ENCODE results near the gene ZBTB20.

- TF ChIP-seq CTCF (IDR thresholded peaks at IDR 0.05): no peak
- no peak for TF ChIP-seq POLR2AphosphoS5 (IDR thresholded peaks at IDR 0.05)
Measured at GRCh38 chr3:114393367-114394072, 753.6 kb downstream of the ZBTB20 start.
